ENCODE results near the gene MAPK7. TPM values are rescaled to one million over a fixed set of nuclear protein-coding genes. Genes with fewer than 3 reads are reported as not detected.

MAPK7 gene
- total and polyA plus RNA-seq, 9 of the 15 experiments (the other 6 are each of a cell fraction or from before 2014, with no cell fraction given) = 0.46 to 7.5 (median 2.5) TPM

- H3K9me1 ChIP-seq (ENCODE audit: control insufficient read depth, insufficient read depth, low read length) = no peaks in the 10 kb centered on the region
- no peak for ATAC-seq
- 44% methylated on average over 5 of the region's 5 CpGs for WGBS (ENCODE audit: insufficient coverage, low coverage, missing lambda C conversion rate)
- peaks cover 3 to 25% of the 10 kb centered on the region in 2 experiments; a peak in 4 of 5 replicates for H3K4me1 ChIP-seq (replicated peaks in 1 of 2; ENCODE audit: control insufficient read depth in 2 of 2, insufficient read depth in 2 of 2, low read length in 2 of 2)
- peaks cover 6% of the 10 kb centered on the region; the same call in 2 of the 3 replicates for H3K79me2 ChIP-seq (ENCODE audit: control insufficient read depth, insufficient read depth, low read length)
- no peaks in the 10 kb centered on the region for H3K36me3 ChIP-seq (ENCODE audit: control insufficient read depth, insufficient read depth, low read length)
- no peak for DNase-seq (ENCODE audit: extremely low read depth in 1 of 4, low spot score in 3 of 4)
- CTCF ChIA-PET (ENCODE audit: low intra/inter-chr PET ratio) = interaction anchor here (0.6 kb wide), 1 partner anchor 159 kb away, joined by 3 read pairs; no protein-coding TSS in a partner anchor
- intact Hi-C loops (cut with micrococcal nuclease) = no loop called here
- H3K9me3 ChIP-seq (replicated peaks; ENCODE audit: control insufficient read depth, insufficient read depth, low read depth, low read length) = no peaks in the 10 kb centered on the region
- H3K27me3 ChIP-seq (ENCODE audit: control insufficient read depth in 2 of 2, insufficient read depth in 2 of 2, low read length in 2 of 2) = no peaks in the 10 kb centered on the region
- BruUV-seq (replicated peaks) = no TSS peak
- POLR2A ChIA-PET = interaction anchor here (0.6 to 2.4 kb wide), 2 partner anchors 11 to 20 kb away, joined by 4 to 9 read pairs; partner anchors contain the start of gene MAPK7
- H4K20me1 ChIP-seq (replicated peaks; ENCODE audit: control insufficient read depth, insufficient read depth, low read length) = no peaks in the 10 kb centered on the region
- no peak overlapping the region for H3K27ac ChIP-seq (ENCODE audit: extremely low read depth, low read depth, low read length)
- no peak overlapping the region for H3K4me3 ChIP-seq
- TF ChIP-seq YY1 (IDR thresholded peaks at IDR 0.05; ENCODE audit: borderline replicate concordance in 1 of 3, control insufficient read depth in 1 of 3, extremely low read depth in 1 of 3, insufficient read depth in 3 of 3, insufficient read length in 1 of 3, insufficient replicate concordance in 2 of 3, low read depth in 1 of 3, low read length in 2 of 3) (no peak), HDAC1 (IDR thresholded peaks at IDR 0.05) (no peak), UBTF (IDR thresholded peaks at IDR 0.05; ENCODE audit: borderline replicate concordance in 1 of 2, low read depth in 2 of 2, low read length in 2 of 2) (no peak), SAP30 (IDR thresholded peaks at IDR 0.05; ENCODE audit: borderline replicate concordance, insufficient read depth, low read depth, low read length, poor library complexity, severe bottlenecking) (no peak), IRF9 (tag; IDR thresholded peaks at IDR 0.05) (no peak), MIER1 (IDR thresholded peaks at IDR 0.05; ENCODE audit: low read depth) (no peak), ZNF395 (CRISPR knock-in tag; IDR thresholded peaks at IDR 0.05) (no peak), NR2C2 (CRISPR knock-in tag; IDR thresholded peaks at IDR 0.05) (no peak), NR2C2 (tag; IDR thresholded peaks at IDR 0.05) (no peak)
- in situ Hi-C loops (cut with MboI) = loop anchor here (10.0 kb wide), 1 partner anchor 398 kb away; no protein-coding TSS in a partner anchor
- no peak overlapping the region for H3K9ac ChIP-seq (ENCODE audit: insufficient read depth in 1 of 2, low read depth in 2 of 2, low read length in 2 of 2)
- no peak for FAIRE-seq
- no peak overlapping the region for H2AFZ ChIP-seq (ENCODE audit: low read depth, low read length)
- no peak overlapping the region for H3K4me2 ChIP-seq (ENCODE audit: insufficient read depth, low read length)
Measured at GRCh38 chr17:19366637-19366972, 11.7 kb upstream of the MAPK7 start.

Measured in K562 (cell line).